ENCODE results near the gene PARP12.

GRCh38 chr7:140062528-140063299, at the start of gene PARP12:
- no peak for TF ChIP-seq CTCF (IDR thresholded peaks at IDR 0.05; ENCODE audit: control extremely low read depth in 1 of 3, insufficient read depth in 1 of 3, low read depth in 1 of 3, low read length in 3 of 3)
- no peak for TF ChIP-seq HDAC6 (IDR thresholded peaks at IDR 0.05; ENCODE audit: low read depth, low read length)

Data from H1 (cell line).